ENCODE results near the gene POLR2A. TPM values are rescaled to one million over a fixed set of nuclear protein-coding genes. Genes with fewer than 3 reads are reported as not detected.
"Not testable (repeated sequence)": the region's sequence is repeated elsewhere in the genome, so short reads cannot be mapped to it uniquely, and the experiment has no call there.

Gene POLR2A
- total RNA-seq, 1 experiment from 2014 or later = 24.0 TPM

GRCh38 chr17:7445619-7445968 lies 38.6 kb upstream of the POLR2A start:
- DNase-seq (ENCODE audit: low read depth, low spot score) = no peak
- in situ Hi-C loops (cut with HindIII; ENCODE audit: low pct_unique_long_range_greater_than_20kb, low sequenced_read_pairs) = no loop called here

GRCh38 chr17:7448461-7448860 lies 35.7 kb upstream of the POLR2A start:
- no peak for DNase-seq (ENCODE audit: low read depth, low spot score)
- in situ Hi-C loops (cut with HindIII; ENCODE audit: low pct_unique_long_range_greater_than_20kb, low sequenced_read_pairs) = no loop called here

GRCh38 chr17:7459961-7460545 lies 24.1 kb upstream of the POLR2A start:
- DNase-seq (ENCODE audit: low read depth, low spot score) = no peak
- in situ Hi-C loops (cut with HindIII; ENCODE audit: low pct_unique_long_range_greater_than_20kb, low sequenced_read_pairs) = no loop called here

GRCh38 chr17:7460850-7461660 lies 23.1 kb upstream of the POLR2A start:
- in situ Hi-C loops (cut with HindIII; ENCODE audit: low pct_unique_long_range_greater_than_20kb, low sequenced_read_pairs) = no loop called here
- DNase-seq (ENCODE audit: low read depth, low spot score) = no peak

- DNase-seq (ENCODE audit: low read depth, low spot score) = no peak
- in situ Hi-C loops (cut with HindIII; ENCODE audit: low pct_unique_long_range_greater_than_20kb, low sequenced_read_pairs) = no loop called here
These were observed 21.4 kb upstream of the POLR2A start for GRCh38 chr17:7462474-7463371.

- in situ Hi-C loops (cut with HindIII; ENCODE audit: low pct_unique_long_range_greater_than_20kb, low sequenced_read_pairs) = no loop called here
- no peak for DNase-seq (ENCODE audit: low read depth, low spot score)
These were observed 20.8 kb upstream of the POLR2A start for GRCh38 chr17:7463372-7463846.

- DNase-seq (ENCODE audit: low read depth, low spot score) = no peak
- in situ Hi-C loops (cut with HindIII; ENCODE audit: low pct_unique_long_range_greater_than_20kb, low sequenced_read_pairs) = no loop called here
These were observed 20.1 kb upstream of the POLR2A start for GRCh38 chr17:7464081-7464480.

GRCh38 chr17:7465597-7466275 lies 18.4 kb upstream of the POLR2A start:
- in situ Hi-C loops (cut with HindIII; ENCODE audit: low pct_unique_long_range_greater_than_20kb, low sequenced_read_pairs) = no loop called here
- DNase-seq (ENCODE audit: low read depth, low spot score) = no peak

- DNase-seq (ENCODE audit: low read depth, low spot score) = no peak
- in situ Hi-C loops (cut with HindIII; ENCODE audit: low pct_unique_long_range_greater_than_20kb, low sequenced_read_pairs) = no loop called here
These were observed 17.9 kb upstream of the POLR2A start for GRCh38 chr17:7466318-7466638.

- no peak for DNase-seq (ENCODE audit: low read depth, low spot score)
- in situ Hi-C loops (cut with HindIII; ENCODE audit: low pct_unique_long_range_greater_than_20kb, low sequenced_read_pairs) = no loop called here
These were observed 17.4 kb upstream of the POLR2A start for GRCh38 chr17:7466639-7467341.

GRCh38 chr17:7467498-7467897 lies 16.7 kb upstream of the POLR2A start:
- no peak for DNase-seq (ENCODE audit: low read depth, low spot score)

GRCh38 chr17:7468290-7468689 lies 15.9 kb upstream of the POLR2A start:
- in situ Hi-C loops (cut with HindIII; ENCODE audit: low pct_unique_long_range_greater_than_20kb, low sequenced_read_pairs) = no loop called here
- DNase-seq (ENCODE audit: low read depth, low spot score) = no peak

More at GRCh38 chr17:7467498-7467897, 16.7 kb upstream of the POLR2A start:
- in situ Hi-C loops (cut with HindIII; ENCODE audit: low pct_unique_long_range_greater_than_20kb, low sequenced_read_pairs) = no loop called here

GRCh38 chr17:7468804-7469389 lies 15.3 kb upstream of the POLR2A start:
- in situ Hi-C loops (cut with HindIII; ENCODE audit: low pct_unique_long_range_greater_than_20kb, low sequenced_read_pairs) = no loop called here

GRCh38 chr17:7469843-7470242 lies 14.3 kb upstream of the POLR2A start:
- DNase-seq (ENCODE audit: low read depth, low spot score); in situ Hi-C loops (cut with HindIII; ENCODE audit: low pct_unique_long_range_greater_than_20kb, low sequenced_read_pairs): not testable (repeated sequence)

More at GRCh38 chr17:7468804-7469389, 15.3 kb upstream of the POLR2A start:
- DNase-seq (ENCODE audit: low read depth, low spot score) = no peak

- in situ Hi-C loops (cut with HindIII; ENCODE audit: low pct_unique_long_range_greater_than_20kb, low sequenced_read_pairs); DNase-seq (ENCODE audit: low read depth, low spot score): not testable (repeated sequence)
These were observed 13.7 kb upstream of the POLR2A start for GRCh38 chr17:7470457-7470973.

GRCh38 chr17:7471729-7472128 lies 12.4 kb upstream of the POLR2A start:
- in situ Hi-C loops (cut with HindIII; ENCODE audit: low pct_unique_long_range_greater_than_20kb, low sequenced_read_pairs) = no loop called here
- DNase-seq (ENCODE audit: low read depth, low spot score) = no peak

GRCh38 chr17:7474767-7475166 lies 9.4 kb upstream of the POLR2A start:
- DNase-seq (ENCODE audit: low read depth, low spot score); in situ Hi-C loops (cut with HindIII; ENCODE audit: low pct_unique_long_range_greater_than_20kb, low sequenced_read_pairs): not testable (repeated sequence)

Data from SK-MEL-5 (cell line).